Endothelial cell of umbilical vein (primary cell): ENCODE results near the gene ZNF205. TPM values are rescaled to one million over a fixed set of nuclear protein-coding genes. Genes with fewer than 3 reads are reported as not detected.

Experiments
- BruUV-seq: library from RNA; stranded (reverse); fragments of 400-500 nt; replicated peaks from 2 replicates; lab custom pipeline; 2021; lab: Mats Ljungman, UMichigan
- CTCF ChIA-PET: fragments of 300-600, 350-600 bp; sonication (Branson Sonifier 250); formaldehyde crosslinking; loops from one replicate; lab custom pipeline; 2021; ENCODE audit warnings: antibody characterized with exemption, inconsistent platforms; lab: Charles Lee
- POLR2A ChIA-PET: fragments of 300-600, 350-600 bp; sonication (Branson Sonifier 250); formaldehyde crosslinking; loops from one replicate; lab custom pipeline; 2021; ENCODE audit warnings: antibody characterized with exemption, inconsistent platforms; lab: Charles Lee
- DNase-seq: peaks from one replicate; pipeline ENCODE4 v3.0.0-alpha.2; 2011; ENCODE audit warnings: low read depth, low spot score
- FAIRE-seq: peaks from 2 replicates; lab custom pipeline; 2011; peaks lifted over from hg19 to GRCh38; lab: Jason Lieb, UNC
- H2AFZ ChIP-seq: 2 replicates; pipeline ENCODE4 v1.6.0; 2012; ENCODE audit warnings: low read depth, low read length, control low read depth, inconsistent platforms
- H3K27ac ChIP-seq: 2 replicates; pipeline ENCODE4 v1.5.1; 2011; ENCODE audit warnings: low read depth, mild to moderate bottlenecking, control low read depth, low read length, moderate library complexity; ENCODE audit not compliant: insufficient read depth
- H3K27me3 ChIP-seq, 2 experiments: 2 replicates each; pipeline versions ENCODE4 v1.6.0 to v1.6.1; 2011; ENCODE audit warnings: low read length in 2 of 2, mixed read lengths in 1 of 2; ENCODE audit not compliant: control insufficient read depth in 2 of 2, insufficient read depth in 2 of 2
- H3K36me3 ChIP-seq, 2 experiments: 2 replicates in 1 of 2; 3 replicates in 1 of 2; pipeline ENCODE4 v1.5.1; 2011; ENCODE audit warnings: low read length in 2 of 2, mild to moderate bottlenecking in 1 of 2, moderate library complexity in 1 of 2; ENCODE audit not compliant: control insufficient read depth in 2 of 2, insufficient read depth in 2 of 2; ENCODE audit errors: extremely low read depth in 1 of 2
- H3K4me1 ChIP-seq: 3 replicates; pipeline ENCODE4 v1.5.1; 2011; ENCODE audit warnings: mild to moderate bottlenecking, low read length; ENCODE audit not compliant: control insufficient read depth, insufficient read depth; ENCODE audit errors: extremely low read depth
- H3K4me2 ChIP-seq: 2 replicates; pipeline ENCODE4 v1.6.1; 2011; ENCODE audit warnings: low read length, control low read depth, mixed read lengths; ENCODE audit not compliant: insufficient read depth
- H3K4me3 ChIP-seq, 3 experiments: fragments of 200-600 bp in 1 of 3; sonication (generic), shearing (Covaris generic) in 1 of 3; replicated peaks in 1 of 3; 2 replicates each; pipeline ENCODE4 v1.5.1; 2011 to 2016; ENCODE audit warnings: control low read depth in 3 of 3, low read length in 3 of 3, mild to moderate bottlenecking in 2 of 3, inconsistent platforms in 1 of 3, low read depth in 1 of 3, moderate library complexity in 1 of 3; ENCODE audit not compliant: insufficient read depth in 1 of 3
- H3K79me2 ChIP-seq: 2 replicates; pipeline ENCODE4 v1.6.0; 2012; ENCODE audit warnings: low read length, inconsistent platforms; ENCODE audit not compliant: control insufficient read depth, insufficient read depth
- H3K9ac ChIP-seq: replicated peaks from 2 replicates; pipeline ENCODE3; 2011; ENCODE audit warnings: low read length, control low read depth; ENCODE audit not compliant: insufficient read depth; ENCODE audit errors: extremely low read depth
- H3K9me1 ChIP-seq: replicated peaks from 3 replicates; pipeline ENCODE4 v1.6.0; 2011; ENCODE audit warnings: mild to moderate bottlenecking, low read length; ENCODE audit not compliant: control insufficient read depth, insufficient read depth; ENCODE audit errors: extremely low read depth
- H3K9me3 ChIP-seq: replicated peaks from 2 replicates; pipeline ENCODE4 v1.5.1; 2012; ENCODE audit warnings: low read length, inconsistent platforms; ENCODE audit not compliant: control insufficient read depth, insufficient read depth
- H4K20me1 ChIP-seq: replicated peaks from 2 replicates; pipeline ENCODE3; 2011; ENCODE audit warnings: mild to moderate bottlenecking, low read length; ENCODE audit not compliant: control insufficient read depth, insufficient read depth; ENCODE audit errors: extremely low read depth
- CTCF ChIP-seq, 2 donors: IDR thresholded peaks; 1 replicate in 1 of 2; 2 replicates in 1 of 2; pipeline ENCODE4 v1.5.1; 2011; ENCODE audit warnings: low read length in 2 of 2, mild to moderate bottlenecking in 2 of 2, moderate library complexity in 2 of 2, control low read depth in 1 of 2, inconsistent platforms in 1 of 2, low read depth in 1 of 2; ENCODE audit not compliant: insufficient read depth in 1 of 2; ENCODE audit errors: extremely low read depth in 1 of 2
- EZH2 ChIP-seq: IDR thresholded peaks from 2 replicates; pipeline ENCODE4 v1.6.1; 2012; ENCODE audit warnings: borderline replicate concordance, low read depth, mild to moderate bottlenecking, moderate library complexity, low read length, inconsistent platforms; ENCODE audit not compliant: severe bottlenecking
- FOS ChIP-seq: IDR thresholded peaks from 2 replicates; pipeline ENCODE4 v1.6.1; 2011; ENCODE audit warnings: mild to moderate bottlenecking, low read length, moderate library complexity, borderline replicate concordance; ENCODE audit not compliant: insufficient read depth
- GATA2 ChIP-seq: IDR thresholded peaks from 2 replicates; pipeline ENCODE4 v1.7.0; 2011; ENCODE audit warnings: low read depth, mild to moderate bottlenecking, moderate library complexity, mixed read lengths, low read length; ENCODE audit not compliant: insufficient read length, insufficient read depth
- JUN ChIP-seq: IDR thresholded peaks from 2 replicates; pipeline ENCODE4 v1.6.1; 2011; ENCODE audit warnings: borderline replicate concordance, low read depth; ENCODE audit not compliant: insufficient read length, insufficient read depth
- MAX ChIP-seq: IDR thresholded peaks from 2 replicates; pipeline ENCODE4 v1.6.1; 2011; ENCODE audit not compliant: insufficient read depth, insufficient read length
- MYC ChIP-seq: IDR thresholded peaks from one replicate; pipeline ENCODE4 v1.6.1; 2011; ENCODE audit warnings: mild to moderate bottlenecking, low read depth, low read length
- POLR2A ChIP-seq: IDR thresholded peaks from 2 replicates; pipeline ENCODE4 v1.6.1; 2012; ENCODE audit warnings: low read depth, mild to moderate bottlenecking, control low read depth, low read length
- POLR2AphosphoS5 ChIP-seq: IDR thresholded peaks from 2 replicates; pipeline ENCODE4 v1.6.1; 2012; ENCODE audit warnings: low read depth, mild to moderate bottlenecking, control low read depth, low read length, moderate library complexity; ENCODE audit not compliant: insufficient read depth
- dilution Hi-C: fragments of 300-500 bp; cut with MboI; formaldehyde crosslinking; loops from one replicate; pipeline ENCODE4 v1.15.0; 2019; ENCODE audit warnings: low sequenced_read_pairs; ENCODE audit not compliant: extremely low pct_ligation_motif_present
- intact Hi-C: fragments of 100-400 bp; cut with micrococcal nuclease; formaldehyde crosslinking; loops from one replicate; pipeline ENCODE4 v1.10.0; 2022
- polyA plus RNA-seq, 4 experiments: library from polyadenylated mRNA; depleted of rRNA in 3 of 4; stranded (reverse) in 3 of 4; unstranded in 1 of 4; fragments of >200 nt; gene quantifications; 2 replicates each; pipeline versions ENCODE4 v1.2.1 to v1.2.3, GENCODE V29; 2011 to 2012; ENCODE audit warnings: missing spikeins in 1 of 4
- total RNA-seq: library from RNA; stranded (reverse); gene quantifications from 2 replicates; pipeline ENCODE4 v1.2.3, GENCODE V29; 2021

ZNF205 gene
- total and polyA plus RNA-seq, 2 donors (not counting 3 experiments of a cell fraction or from before 2014, with no cell fraction given), result 18.5 to 19.0 TPM

- H3K9me1 ChIP-seq, result no peaks in the 10 kb centered on the region
- no peaks in the 10 kb centered on the region for H4K20me1 ChIP-seq
- TF ChIP-seq CTCF (IDR thresholded peaks at IDR 0.05; ENCODE audit: extremely low read depth in 1 of 2, insufficient read depth in 1 of 2, low read depth in 1 of 2, low read length in 2 of 2) (no peak), FOS (no peak), MYC (no peak), POLR2A (no peak), POLR2AphosphoS5 (no peak), MAX (no peak), JUN (no peak), EZH2 (no peak), GATA2 (no peak)
- dilution Hi-C loops (no loop called here), intact Hi-C loops (no loop called here)
- CTCF ChIA-PET, result interaction anchor here (0.6 to 4.8 kb wide), 10 partner anchors 10 to 416 kb away, joined by 3 to 49 read pairs (median 3); partner anchors contain the start of gene KCTD5
- no peaks in the 10 kb centered on the region for H3K79me2 ChIP-seq
- peak within 1 kb of the TSS; percentile 1 for H3K4me2 ChIP-seq
- POLR2A ChIA-PET, result interaction anchor here (0.7 kb wide), 1 partner anchor 16 kb away, joined by 6 read pairs; no protein-coding TSS in a partner anchor
- peaks cover 26% of the 10 kb centered on the region for H3K4me1 ChIP-seq
- H2AFZ ChIP-seq, result peak within 1 kb of the TSS; percentile 45
- DNase-seq, result no peak
- H3K4me3 ChIP-seq, result no peak within 1 kb of the TSS
- no peaks in the 10 kb centered on the region for H3K36me3 ChIP-seq
- H3K27ac ChIP-seq, result no peak within 1 kb of the TSS
- H3K9ac ChIP-seq, result no peak within 1 kb of the TSS
- H3K27me3 ChIP-seq, result peaks cover 0 to 2% of the 10 kb centered on the region in 2 experiments
- no peaks in the 10 kb centered on the region for H3K9me3 ChIP-seq
- no TSS peak for BruUV-seq
- no peak for FAIRE-seq
Measured at GRCh38 chr16:3098459-3099394, 13.7 kb upstream of the ZNF205 start, which contains the start of gene ZSCAN10. Gene ZSCAN10 (minus strand): TSS chr16:3099294. CDS start chr16:3092937, 6,357 bp downstream.
